Frontal cortex (tissue), 4 donors: ENCODE data around the gene HBQ1. TPM values are rescaled to one million over a fixed set of nuclear protein-coding genes. Genes with fewer than 3 reads are reported as not detected.
A peak's percentile ranks its signal among the peaks of the same experiment; 100 is the strongest.
"Not testable (repeated sequence)": the region's sequence is repeated elsewhere in the genome, so short reads cannot be mapped to it uniquely, and the experiment has no call there.

ENCODE experiments used
- DNase-seq, 2 donors: peaks; one replicate each; pipeline ENCODE4 v3.0.0; 2012; ENCODE audit warnings: low spot score in 2 of 2
- FAIRE-seq: peaks from 2 replicates; lab custom pipeline; 2012; peaks lifted over from hg19 to GRCh38; lab: Jason Lieb, UNC
- total RNA-seq: library from RNA; depleted of rRNA; stranded (reverse); fragments of >200 nt; gene quantifications from one replicate; pipeline ENCODE4 v1.2.3, GENCODE V29; 2014
- donor health status: control.
- donor health status: control.
- donor health status: control.

Gene HBQ1
- total RNA-seq, 1 donor from 2014 or later: 6.9 TPM

GRCh38 chr16:173928-174769, 6.1 kb upstream of the HBQ1 start:
- not testable (repeated sequence) for FAIRE-seq, DNase-seq

DNA sequence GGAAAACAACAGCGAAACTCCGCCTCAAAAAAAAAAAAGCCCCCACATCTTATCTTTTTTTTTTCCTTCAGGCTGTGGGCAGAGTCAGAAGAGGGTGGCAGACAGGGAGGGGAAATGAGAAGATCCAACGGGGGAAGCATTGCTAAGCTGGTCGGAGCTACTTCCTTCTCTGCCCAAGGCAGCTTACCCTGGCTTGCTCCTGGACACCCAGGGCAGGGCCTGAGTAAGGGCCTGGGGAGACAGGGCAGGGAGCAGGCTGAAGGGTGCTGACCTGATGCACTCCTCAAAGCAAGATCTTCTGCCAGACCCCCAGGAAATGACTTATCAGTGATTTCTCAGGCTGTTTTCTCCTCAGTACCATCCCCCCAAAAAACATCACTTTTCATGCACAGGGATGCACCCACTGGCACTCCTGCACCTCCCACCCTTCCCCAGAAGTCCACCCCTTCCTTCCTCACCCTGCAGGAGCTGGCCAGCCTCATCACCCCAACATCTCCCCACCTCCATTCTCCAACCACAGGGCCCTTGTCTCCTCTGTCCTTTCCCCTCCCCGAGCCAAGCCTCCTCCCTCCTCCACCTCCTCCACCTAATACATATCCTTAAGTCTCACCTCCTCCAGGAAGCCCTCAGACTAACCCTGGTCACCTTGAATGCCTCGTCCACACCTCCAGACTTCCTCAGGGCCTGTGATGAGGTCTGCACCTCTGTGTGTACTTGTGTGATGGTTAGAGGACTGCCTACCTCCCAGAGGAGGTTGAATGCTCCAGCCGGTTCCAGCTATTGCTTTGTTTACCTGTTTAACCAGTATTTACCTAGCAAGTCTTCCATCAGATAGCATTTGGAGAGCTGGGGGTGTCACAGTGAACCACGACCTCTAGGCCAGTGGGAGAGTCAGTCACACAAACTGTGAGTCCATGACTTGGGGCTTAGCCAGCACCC, 5.0 kb upstream of the HBQ1 start:
- FAIRE-seq: no peak
- DNase-seq: no peak

- DNase-seq, FAIRE-seq: not testable (repeated sequence)
Measured at GRCh38 chr16:176006-176405, 4.3 kb upstream of the HBQ1 start.

GRCh38 chr16:176477-177382, 3.5 kb upstream of the HBQ1 start, which contains the start of gene HBA1:
TSS of gene HBA1 (plus strand) at chr16:176680. CDS start at chr16:176717, 37 bp downstream.
- not testable (repeated sequence) for FAIRE-seq, DNase-seq

- DNase-seq: no peak
- FAIRE-seq: no peak
Measured at GRCh38 chr16:177394-177822, 2.9 kb upstream of the HBQ1 start.

- FAIRE-seq: no peak
- no peak for DNase-seq
Measured at GRCh38 chr16:177981-178667, 2.1 kb upstream of the HBQ1 start.

DNA sequence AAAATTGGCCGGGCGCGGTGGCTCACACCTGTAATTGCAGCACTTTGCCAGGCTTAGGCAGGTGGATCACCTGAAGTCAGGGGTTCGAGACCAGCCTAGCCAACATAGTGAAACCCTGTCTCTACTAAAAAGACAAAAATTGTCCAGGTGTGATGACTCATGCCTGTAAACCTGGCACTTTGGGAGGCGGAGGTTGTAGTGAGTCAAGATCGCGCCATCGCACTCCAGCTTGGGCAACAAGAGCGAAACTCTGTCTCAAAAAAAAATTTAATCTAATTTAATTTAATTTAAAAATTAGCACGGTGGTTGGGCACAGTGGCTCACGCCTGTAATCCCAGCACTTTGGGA, 1.6 kb upstream of the HBQ1 start:
- no peak for FAIRE-seq
- no peak for DNase-seq

DNA sequence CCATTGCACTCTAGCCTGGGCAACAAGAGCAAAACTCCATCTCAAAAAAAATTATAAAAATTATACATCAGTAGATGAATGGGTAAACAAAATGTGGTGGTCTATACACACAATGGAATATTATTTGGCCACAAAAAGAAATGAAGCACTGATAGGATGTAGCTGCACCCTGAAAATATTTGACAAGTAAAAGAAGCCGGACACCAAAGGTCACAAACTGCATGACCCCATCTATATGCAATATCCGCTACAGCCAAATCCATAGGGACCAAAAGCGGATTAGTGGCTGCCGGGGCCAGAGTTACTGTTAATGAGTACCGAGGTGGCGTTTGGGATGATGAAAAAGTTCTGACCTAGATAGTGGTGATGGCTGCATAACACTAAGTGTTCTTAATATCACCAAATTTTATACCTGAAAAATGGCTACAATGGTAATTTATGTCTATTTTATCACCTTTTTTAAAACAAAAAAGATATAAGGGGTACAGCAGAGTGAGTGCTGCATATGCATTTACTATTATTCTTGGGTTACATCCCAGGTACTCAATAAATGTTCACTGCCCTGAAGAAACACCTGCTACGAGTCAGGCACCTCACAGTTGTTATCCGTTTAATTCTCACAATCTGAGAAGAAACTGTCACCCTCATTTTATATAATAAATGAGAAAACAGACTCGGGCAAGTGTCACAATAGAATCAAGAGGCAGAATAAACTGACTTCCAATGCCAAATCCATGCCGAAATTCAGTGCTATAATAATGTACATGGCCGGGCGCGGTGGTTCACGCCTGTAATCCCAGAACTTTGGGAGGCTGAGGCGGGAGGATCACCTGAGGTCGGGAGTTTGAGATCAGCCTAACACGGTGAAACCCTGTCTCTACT, 807 bp upstream of the HBQ1 start:
- peak in 1 of 2 donors; percentile 31 for DNase-seq
- FAIRE-seq: no peak

- DNase-seq (peak; percentile 85 to 89), FAIRE-seq (no peak)
Measured at GRCh38 chr16:180681-181564, 664 bp downstream of the HBQ1 start.

GRCh38 chr16:181565-182021, 1.3 kb downstream of the HBQ1 start:
- FAIRE-seq (no peak), DNase-seq (no peak)

DNA sequence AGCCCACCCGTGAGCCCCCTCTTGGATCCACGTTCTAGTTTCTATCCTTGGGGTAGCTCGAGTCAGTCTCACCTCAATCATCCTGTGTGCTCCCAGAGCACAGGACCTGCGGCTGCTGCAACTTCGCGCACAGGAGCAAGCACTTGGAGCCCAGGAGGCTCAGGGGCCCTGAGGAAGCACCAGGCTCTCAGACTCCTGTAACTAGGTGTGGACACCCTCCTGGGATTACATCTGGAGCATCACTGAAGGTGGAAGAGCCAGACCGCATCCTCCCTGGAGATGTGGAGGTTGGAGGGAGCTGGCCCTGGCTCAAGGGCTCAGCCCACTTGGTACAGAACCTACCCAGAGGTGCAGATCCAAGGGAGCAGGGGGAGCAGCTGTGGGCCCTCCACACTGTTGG, 2.7 kb downstream of the HBQ1 start:
- no peak for FAIRE-seq

GRCh38 chr16:185213-185612, 5.0 kb downstream of the HBQ1 start:
- peak in 1 of 2 donors; percentile 9 for DNase-seq
- FAIRE-seq: no peak

More for the DNA sequence above, 2.7 kb downstream of the HBQ1 start:
- no peak for DNase-seq

DNA sequence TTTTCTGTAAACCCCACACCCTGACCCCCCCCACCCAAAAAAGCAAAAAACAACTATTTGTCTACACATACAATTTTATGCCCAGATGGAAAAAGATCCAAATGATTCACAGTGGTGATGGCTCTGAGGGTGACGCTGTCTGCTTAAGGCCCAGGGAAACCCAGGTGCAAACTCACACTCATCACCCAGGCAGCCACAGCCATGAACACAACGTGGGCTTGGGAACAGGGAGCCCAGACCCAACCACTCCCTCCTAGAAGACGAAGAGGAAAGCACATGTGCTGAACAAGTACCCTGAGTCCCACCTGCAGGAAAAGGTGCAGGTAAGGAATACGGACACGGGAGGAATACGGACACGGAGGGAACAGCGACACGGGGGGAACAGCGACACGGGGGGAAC, 5.4 kb downstream of the HBQ1 start:
- FAIRE-seq (no peak), DNase-seq (peak in 1 of 2 donors; percentile 3)

GRCh38 chr16:187330-187729, 7.1 kb downstream of the HBQ1 start:
- no peak for FAIRE-seq
- DNase-seq: peak in 1 of 2 donors; percentile 5

DNA sequence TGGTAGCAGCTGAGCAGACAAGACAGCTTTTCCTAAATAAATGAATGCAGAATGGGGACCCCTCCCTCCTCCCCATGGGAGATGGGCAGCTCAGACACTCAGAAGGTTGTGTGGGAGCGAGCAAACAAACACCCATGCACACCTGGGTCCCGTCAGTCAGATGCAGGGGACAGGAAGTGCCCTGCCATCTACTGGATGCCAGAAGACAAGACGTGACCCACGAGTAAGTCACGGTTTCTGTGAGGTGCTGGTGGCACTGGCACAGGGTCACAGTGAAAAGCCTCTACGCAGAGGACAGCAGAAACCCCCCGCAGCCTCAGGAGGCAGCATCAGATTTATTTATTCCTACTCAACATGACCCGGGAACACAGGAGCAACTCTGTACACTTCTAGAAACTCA, 8.4 kb downstream of the HBQ1 start:
- DNase-seq (no peak), FAIRE-seq (no peak)

DNA sequence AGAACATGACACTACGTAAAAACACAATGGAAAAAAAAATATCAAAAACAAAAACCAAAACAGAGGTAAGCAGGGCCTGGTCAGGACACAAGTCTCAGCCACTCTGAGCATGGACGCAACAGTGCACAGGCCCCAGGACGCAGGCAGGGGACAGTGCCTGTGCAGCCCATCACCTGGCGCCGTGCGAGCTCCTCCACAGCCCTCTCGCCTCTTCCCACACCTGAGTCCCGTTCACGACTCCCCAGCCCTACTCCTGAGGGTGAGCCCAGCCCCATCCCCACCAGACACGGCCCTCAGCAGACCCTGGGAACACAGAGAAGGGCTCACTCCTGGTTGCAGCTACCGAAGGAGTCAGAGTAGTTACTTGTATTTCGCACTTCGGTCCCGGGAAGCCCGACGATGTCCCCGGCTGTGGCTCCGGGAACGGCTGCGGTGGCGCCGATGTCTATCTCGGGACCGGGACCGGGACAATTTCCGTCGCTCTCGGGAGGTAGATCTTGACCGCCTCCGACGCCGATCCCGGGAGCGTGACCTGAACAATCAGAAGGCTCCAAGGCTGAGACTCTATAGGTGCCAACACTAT, 9.4 kb downstream of the HBQ1 start:
- FAIRE-seq (no peak), DNase-seq (no peak)

DNA sequence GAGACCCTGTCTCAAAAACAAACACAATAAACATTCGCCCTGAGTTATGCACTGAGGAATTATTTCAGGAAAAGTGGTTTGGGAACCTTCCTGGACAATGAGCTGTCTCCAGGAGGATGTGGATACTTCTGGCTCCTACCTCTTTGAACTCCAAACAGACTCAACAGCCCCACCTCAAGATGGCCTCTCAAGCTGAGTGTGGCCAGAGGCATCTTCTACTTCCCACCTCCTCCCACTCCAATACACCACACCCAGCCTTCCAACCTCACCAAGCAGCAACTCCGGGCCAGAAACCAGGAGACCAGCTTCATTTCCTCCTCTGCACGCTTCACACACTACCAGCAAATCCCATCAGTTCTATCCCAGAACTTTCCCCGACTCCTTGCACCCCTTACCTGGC, 11.6 kb downstream of the HBQ1 start:
- no peak for FAIRE-seq
- DNase-seq: no peak
